Mucosa of gallbladder (tissue), 1 donor: Measurements from ENCODE around the gene NACC1. TPM values are rescaled to one million over a fixed set of nuclear protein-coding genes. Genes with fewer than 3 reads are reported as not detected.

Experiments used
- total RNA-seq: library from RNA; stranded (reverse); gene quantifications from one replicate; pipeline ENCODE4 v1.2.1, GENCODE V29; 2021
- donor health status: DM: no; HTN: no; CAD: no.

Gene NACC1
- total RNA-seq, 1 donor from 2014 or later = 72.0 TPM

Other genes with a start within 250 kb of the NACC1 start
- gene DNASE2, start 236.8 kb upstream of the NACC1 start, total RNA-seq = 48.7 TPM
- gene KLF1, start 231.1 kb upstream of the NACC1 start, total RNA-seq = not detected
- gene GCDH, start 227.1 kb upstream of the NACC1 start, total RNA-seq = 33.7 TPM
- not detected for gene SYCE2, start 199.0 kb upstream of the NACC1 start, total RNA-seq
- 54.0 TPM for gene FARSA, start 184.6 kb upstream of the NACC1 start, total RNA-seq
- 1,099 TPM for gene CALR, start 179.7 kb upstream of the NACC1 start, total RNA-seq
- 83.0 TPM for gene RAD23A, start 172.4 kb upstream of the NACC1 start, total RNA-seq
- gene GADD45GIP1, start 161.0 kb upstream of the NACC1 start, total RNA-seq = 17.6 TPM
- gene DAND5, start 148.7 kb upstream of the NACC1 start, total RNA-seq = 0.26 TPM
- 135 TPM for gene NFIX, start 122.8 kb upstream of the NACC1 start, total RNA-seq
- gene LYL1, start 15.4 kb upstream of the NACC1 start, total RNA-seq = 11.7 TPM
- gene TRMT1, start 1.5 kb upstream of the NACC1 start, total RNA-seq = 35.0 TPM
- 57.7 TPM for gene STX10, start 32.1 kb downstream of the NACC1 start, total RNA-seq
- gene IER2, start 32.1 kb downstream of the NACC1 start, total RNA-seq = 103 TPM